Effector CD4-positive, alpha-beta T cell (primary cell): ENCODE data around the gene GPR155.
"Not testable (repeated sequence)": the region's sequence is repeated elsewhere in the genome, so short reads cannot be mapped to it uniquely, and the experiment has no call there.

Experiments used
- DNase-seq: peaks from one replicate; pipeline ENCODE4 v3.0.0-alpha.2; 2020

Gene GPR155

GRCh38 chr2:174490051-174490450 is 3.2 kb upstream of the GPR155 start:
- DNase-seq, result no peak

DNA sequence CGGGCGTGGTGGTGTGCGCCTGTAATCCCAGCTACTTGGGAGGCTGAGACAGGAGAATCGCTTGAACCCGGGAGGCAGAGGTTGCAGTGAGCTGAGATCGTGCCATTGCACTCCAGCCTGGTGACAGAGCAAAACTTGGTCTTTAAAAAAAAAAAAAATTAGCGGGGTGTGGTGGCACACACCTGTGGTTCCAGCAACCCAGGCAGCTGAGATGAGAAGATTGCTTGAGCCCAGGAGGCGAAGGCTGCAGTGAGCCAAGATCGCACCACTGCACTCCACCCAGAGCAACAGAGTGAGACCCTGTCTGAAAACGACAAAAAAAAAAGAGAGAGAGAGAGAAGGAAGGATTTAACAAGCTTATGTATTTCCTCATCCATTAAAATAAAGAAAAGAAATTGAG is 2.7 kb upstream of the GPR155 start:
- peak; percentile 18 for DNase-seq

- no peak for DNase-seq
Observed at GRCh38 chr2:174487820-174488162, 962 bp upstream of the GPR155 start.

DNA sequence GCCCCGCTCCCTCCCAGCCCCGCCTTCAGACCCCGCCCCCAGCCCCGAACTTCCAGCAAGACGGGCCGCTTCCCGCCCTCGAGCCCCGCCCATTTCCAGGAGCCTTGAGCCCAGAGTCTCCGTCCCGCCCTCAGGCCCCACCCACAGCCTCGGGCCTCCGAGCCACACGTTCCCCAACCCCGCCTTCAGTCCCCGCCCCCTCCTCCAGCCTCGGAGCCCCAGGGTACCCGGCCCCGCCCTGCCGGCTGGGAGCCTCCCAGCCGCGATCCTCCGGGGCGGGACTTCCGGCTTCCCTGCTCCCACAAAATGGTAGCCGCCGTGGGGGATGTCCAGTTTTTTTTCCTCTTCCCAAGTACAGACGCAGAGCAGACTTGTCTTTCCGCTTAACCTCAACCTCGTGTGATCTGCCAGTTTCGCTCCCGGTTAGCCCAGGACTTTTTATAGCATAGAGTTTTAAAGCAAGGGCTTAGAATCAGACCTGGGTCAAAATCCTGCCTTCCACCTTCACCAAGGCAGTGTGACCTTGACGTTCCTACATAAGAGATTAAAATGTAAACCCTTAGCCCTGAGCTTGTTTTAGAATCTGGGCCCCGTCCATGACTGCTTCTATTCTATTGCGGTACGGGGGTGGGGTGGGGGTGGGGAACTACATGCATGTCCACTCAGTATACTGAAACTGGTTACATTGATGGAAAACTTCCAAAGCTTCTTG is 435 bp upstream of the GPR155 start:
- peak; percentile 88 for DNase-seq

DNA sequence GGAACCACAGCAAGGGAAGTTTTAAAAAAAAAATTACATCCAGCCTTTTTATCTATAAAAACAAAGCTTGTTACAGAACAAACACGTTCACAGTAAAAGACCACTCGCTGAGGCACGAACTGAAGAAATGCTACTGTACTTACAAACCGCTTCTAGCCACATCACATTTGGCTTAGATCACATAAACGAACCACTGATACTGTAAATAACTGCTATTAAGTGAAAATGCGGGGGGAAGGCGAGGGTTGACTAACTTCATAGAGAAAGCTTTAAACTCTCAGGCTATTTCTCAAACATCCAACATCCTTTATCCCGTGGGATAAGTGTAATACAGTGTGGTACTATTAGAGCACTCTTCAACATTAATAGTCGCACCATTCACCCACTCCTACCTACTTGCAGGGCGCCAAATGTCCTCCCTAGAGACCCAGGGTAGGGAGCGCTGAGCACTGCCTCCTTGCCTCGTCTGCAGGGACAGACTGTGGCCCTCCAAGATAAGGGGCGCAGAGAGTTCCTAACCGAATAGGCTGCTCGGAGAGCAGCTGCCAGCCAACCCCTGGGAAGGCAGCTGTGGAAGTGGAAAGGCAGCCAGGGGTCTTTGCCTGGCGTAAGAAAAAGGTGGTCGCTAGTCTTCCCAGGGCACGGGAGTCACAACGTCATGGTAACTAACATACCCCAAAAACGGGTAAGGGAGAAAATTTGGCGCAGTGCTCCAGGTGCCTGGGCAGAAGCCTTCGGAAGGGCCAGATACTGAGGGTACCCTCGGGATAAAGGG is 854 bp downstream of the GPR155 start:
- peak; percentile 24 for DNase-seq

- not testable (repeated sequence) for DNase-seq
Observed at GRCh38 chr2:174485045-174485444, 1.8 kb downstream of the GPR155 start.

GRCh38 chr2:174484573-174484972 is 2.3 kb downstream of the GPR155 start:
- DNase-seq, result no peak

- no peak for DNase-seq
Observed at GRCh38 chr2:174482854-174483253, 4.0 kb downstream of the GPR155 start.

DNA sequence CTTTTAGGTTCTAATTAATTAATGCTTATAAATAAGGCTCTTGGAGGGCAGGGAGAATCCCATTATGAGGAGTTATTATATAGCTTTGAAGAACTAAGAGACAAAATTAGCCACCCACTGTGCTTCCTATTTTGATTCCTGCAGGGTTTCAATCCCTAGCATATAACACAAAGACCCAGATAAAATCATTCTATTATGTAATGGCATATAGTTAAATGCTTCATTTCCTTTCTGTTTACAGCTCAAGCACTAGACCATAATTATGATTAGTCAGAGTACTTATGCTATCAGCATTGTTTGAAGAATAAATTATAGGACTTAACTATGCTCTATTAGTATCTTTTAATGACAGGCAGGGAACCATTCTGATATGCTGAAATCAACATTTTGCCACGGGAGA is 9.1 kb downstream of the GPR155 start:
- no peak for DNase-seq

DNA sequence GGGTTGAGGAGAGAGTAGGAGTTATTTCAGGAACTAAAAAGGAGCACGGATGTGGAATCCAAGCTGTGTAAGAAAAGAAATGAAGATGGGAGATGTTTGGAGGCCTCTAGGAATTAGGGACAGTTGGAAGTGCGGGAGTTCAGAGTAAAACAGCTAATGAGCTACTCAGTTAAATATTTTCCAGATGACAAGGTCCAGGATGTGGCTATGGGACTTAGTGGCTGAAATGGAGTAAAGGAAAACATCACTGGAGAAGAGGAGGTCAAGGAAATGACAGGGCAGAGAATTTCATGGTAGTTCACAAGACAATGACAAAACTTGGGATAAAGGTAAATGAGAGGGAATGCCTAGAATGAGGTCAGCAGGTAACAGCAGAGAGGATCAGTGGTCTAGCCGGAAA is 13.0 kb downstream of the GPR155 start:
- DNase-seq, result no peak

- DNase-seq, result no peak
Observed at GRCh38 chr2:174465327-174465726, 21.5 kb downstream of the GPR155 start.

DNA sequence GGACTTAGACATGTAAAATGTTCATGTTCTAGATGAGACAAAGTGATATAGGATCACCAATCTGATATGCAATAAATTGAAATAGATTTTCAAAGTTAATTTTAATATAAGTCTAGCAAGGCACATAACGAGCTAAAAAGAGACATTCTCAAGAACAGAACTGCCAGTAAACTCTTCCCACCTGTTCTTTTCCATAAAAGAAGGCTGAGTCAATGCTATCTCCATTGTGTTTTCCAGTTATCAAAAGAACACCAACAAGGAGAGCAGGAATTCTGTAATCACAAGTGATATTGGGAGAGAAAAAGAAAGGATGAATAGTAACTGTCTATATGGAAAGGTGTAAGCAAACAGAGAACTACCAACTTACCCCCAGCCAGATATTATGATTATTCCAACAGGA is 25.6 kb downstream of the GPR155 start:
- no peak for DNase-seq

DNA sequence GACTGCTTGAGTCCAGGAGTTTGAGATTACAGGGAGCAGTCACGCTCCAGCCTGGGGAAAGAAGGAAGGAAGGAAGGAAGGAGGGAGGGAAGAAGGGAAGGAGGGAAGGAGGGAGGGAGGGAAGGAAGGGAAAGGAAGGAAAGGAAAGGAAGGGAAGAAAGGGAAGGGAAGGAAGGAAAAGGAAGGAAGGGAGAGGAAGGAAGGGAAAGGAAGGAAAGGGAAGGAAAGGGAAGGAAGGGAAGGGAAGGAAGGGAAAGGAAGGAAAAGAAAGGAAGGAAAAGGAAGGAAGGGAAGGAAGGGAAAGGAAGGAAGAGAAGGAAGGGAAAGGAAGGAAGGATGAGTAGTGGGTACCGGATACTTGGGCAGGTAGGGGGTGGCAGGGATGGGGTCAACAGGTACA is 32.3 kb downstream of the GPR155 start:
- DNase-seq, result no peak

DNA sequence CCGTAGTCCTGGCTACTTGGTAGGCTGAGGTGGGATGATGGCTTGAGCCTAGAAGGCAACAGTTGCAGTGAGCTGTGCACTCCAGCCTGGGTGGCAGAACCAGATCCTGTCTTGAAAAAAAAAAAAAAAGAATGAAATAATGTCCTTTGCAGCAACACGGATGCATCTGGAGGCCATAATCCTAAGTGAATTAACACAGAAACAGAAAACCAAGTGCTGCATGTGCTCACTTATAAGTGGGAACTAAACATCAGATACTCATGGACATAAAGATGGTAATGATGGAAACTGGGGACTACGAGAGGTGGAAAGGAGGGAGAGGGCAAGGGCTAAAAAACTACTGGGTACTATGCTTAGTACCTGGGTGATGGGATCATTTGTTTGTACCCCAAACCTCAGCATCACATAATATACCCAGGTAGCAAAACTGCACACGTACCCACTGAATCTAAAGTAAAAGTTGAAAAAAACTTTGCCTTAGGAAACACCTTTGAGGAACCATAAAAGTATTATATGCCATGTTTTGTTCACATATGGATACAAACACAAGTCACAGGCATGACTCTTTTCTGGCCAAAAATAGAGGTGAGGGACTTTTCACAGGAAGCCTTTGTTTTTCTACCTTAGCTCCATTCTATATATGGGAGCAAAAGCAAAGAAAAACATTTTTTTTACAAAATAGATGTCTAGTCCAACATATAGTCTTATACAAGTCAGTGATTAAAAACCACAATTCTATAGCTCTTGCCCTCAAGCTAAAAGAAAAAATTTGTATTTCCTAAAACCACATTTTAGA is 36.6 kb downstream of the GPR155 start:
- no peak for DNase-seq

DNA sequence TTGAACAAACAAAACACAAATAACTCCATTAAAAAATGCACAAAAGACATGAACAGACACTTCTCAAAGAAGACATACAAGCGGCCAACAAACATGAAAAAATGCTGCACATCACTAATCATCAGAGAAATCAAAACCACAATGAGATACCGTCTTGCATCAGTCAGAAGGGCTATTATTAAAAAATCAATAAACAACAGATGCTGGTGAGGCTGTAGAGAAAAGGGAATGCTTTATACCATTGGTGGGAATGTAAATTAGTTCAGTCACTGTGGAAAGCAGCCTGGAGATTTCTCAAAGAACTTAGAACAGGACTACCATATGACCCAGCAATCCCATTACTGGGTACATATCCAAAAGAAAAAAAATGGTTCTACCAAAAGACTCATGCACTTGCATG is 37.8 kb downstream of the GPR155 start:
- no peak for DNase-seq

- DNase-seq, result no peak
Observed at GRCh38 chr2:174446531-174446930, 40.3 kb downstream of the GPR155 start.

DNA sequence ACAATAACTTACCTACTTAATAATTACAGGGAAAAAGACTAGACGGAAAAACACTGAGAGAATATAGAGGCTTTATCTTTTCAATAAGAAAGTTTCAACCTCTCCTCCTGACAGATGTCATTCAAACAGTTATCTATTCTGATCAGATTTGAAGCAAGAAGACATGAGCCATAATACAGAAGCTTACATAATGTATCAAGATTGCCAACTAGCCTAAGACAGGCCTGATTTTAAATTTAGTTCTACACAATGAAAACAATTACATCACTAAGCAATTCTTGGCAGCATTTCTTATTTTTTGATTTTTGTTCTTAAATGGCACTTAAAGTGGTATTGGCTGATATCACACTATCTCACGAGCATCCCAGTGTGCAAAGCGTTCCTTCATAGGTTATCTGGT is 41.6 kb downstream of the GPR155 start:
- DNase-seq, result no peak

DNA sequence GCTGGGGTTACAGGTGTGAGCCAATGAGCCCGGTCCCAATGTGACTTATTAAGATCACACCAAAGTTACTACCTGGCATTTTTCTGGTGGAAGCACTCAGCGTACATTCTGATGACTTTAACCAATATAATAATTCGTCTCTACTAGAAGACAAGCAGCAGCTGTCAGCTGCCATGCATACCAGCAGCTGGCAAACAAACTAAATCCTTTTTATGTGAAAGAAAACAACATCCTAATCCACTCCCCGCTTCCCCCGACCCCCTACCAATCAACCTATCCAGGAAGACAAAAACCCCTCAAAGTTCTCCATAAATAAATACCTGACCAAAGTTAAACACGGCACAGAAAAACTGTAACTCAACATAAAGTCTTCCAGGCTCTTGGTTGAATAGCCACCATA is 42.1 kb downstream of the GPR155 start:
- no peak for DNase-seq

GRCh38 chr2:174442546-174443510 is 44.0 kb downstream of the GPR155 start:
- no peak for DNase-seq

GRCh38 chr2:174439950-174440349 is 46.9 kb downstream of the GPR155 start:
- no peak for DNase-seq

DNA sequence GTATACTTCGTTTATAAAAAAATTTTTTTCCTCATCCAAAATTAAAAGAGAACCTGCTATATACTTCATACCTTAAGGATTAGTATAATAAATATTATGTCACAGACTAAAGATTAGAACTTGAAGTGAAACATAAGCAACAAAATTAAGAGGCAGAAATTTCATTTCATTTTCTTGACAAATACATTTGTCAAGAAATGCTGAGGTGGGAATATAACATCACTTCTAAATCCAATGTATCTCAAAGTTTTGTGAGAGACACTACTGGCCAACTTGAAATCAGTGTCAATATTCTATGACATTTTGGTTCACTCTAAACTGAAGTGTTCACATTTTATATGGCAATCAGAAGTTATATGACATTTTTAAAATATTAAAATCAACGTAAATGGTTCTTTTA is 47.5 kb downstream of the GPR155 start:
- no peak for DNase-seq

GRCh38 chr2:174438146-174438886 is 48.5 kb downstream of the GPR155 start:
- DNase-seq, result no peak
